ENCODE measurements around the gene SLITRK3.

The SLITRK3 gene

GRCh38 chr3:165188452-165188851 lies 7.7 kb downstream of the SLITRK3 start:
- Histone ChIP-seq H3K9me3 (ENCODE audit: control insufficient read depth, insufficient read depth, low read length) (no peaks in the 10 kb centered on the region), H3K4me3 (ENCODE audit: low read depth, low read length) (no peak overlapping the region), H3K27ac (ENCODE audit: low read depth, low read length) (no peak overlapping the region), H3K27me3 (ENCODE audit: control insufficient read depth, insufficient read depth, low read length) (peaks cover 8% of the 10 kb centered on the region), H3K9ac (ENCODE audit: low read depth, low read length) (no peak overlapping the region), H3K36me3 (ENCODE audit: control insufficient read depth, insufficient read depth, low read length) (no peaks in the 10 kb centered on the region), H3K4me1 (ENCODE audit: control insufficient read depth, insufficient read depth, low read length) (peaks cover 13% of the 10 kb centered on the region)

- no peak overlapping the region for H3K4me3 ChIP-seq (ENCODE audit: low read depth, low read length)
- no peaks in the 10 kb centered on the region for H3K9me3 ChIP-seq (ENCODE audit: control insufficient read depth, insufficient read depth, low read length)
- no peak overlapping the region for H3K9ac ChIP-seq (ENCODE audit: low read depth, low read length)
- no peak overlapping the region for H3K27ac ChIP-seq (ENCODE audit: low read depth, low read length)
- no peaks in the 10 kb centered on the region for H3K36me3 ChIP-seq (ENCODE audit: control insufficient read depth, insufficient read depth, low read length)
- no peaks in the 10 kb centered on the region for H3K27me3 ChIP-seq (ENCODE audit: control insufficient read depth, insufficient read depth, low read length)
- H3K4me1 ChIP-seq (ENCODE audit: control insufficient read depth, insufficient read depth, low read length) = no peaks in the 10 kb centered on the region
Observed at GRCh38 chr3:165185707-165186327, 10.4 kb downstream of the SLITRK3 start.

GRCh38 chr3:165181556-165181955 lies 14.6 kb downstream of the SLITRK3 start:
- no peaks in the 10 kb centered on the region for H3K9me3 ChIP-seq (ENCODE audit: control insufficient read depth, insufficient read depth, low read length)
- H3K9ac ChIP-seq (ENCODE audit: low read depth, low read length) = no peak overlapping the region
- H3K36me3 ChIP-seq (ENCODE audit: control insufficient read depth, insufficient read depth, low read length) = no peaks in the 10 kb centered on the region
- H3K4me3 ChIP-seq (ENCODE audit: low read depth, low read length) = no peak overlapping the region
- H3K27me3 ChIP-seq (ENCODE audit: control insufficient read depth, insufficient read depth, low read length) = no peaks in the 10 kb centered on the region
- H3K27ac ChIP-seq (ENCODE audit: low read depth, low read length) = no peak overlapping the region
- H3K4me1 ChIP-seq (ENCODE audit: control insufficient read depth, insufficient read depth, low read length) = no peaks in the 10 kb centered on the region

GRCh38 chr3:165170236-165170635 lies 25.9 kb downstream of the SLITRK3 start:
- Histone ChIP-seq H3K4me3 (ENCODE audit: low read depth, low read length) (no peak overlapping the region), H3K9ac (ENCODE audit: low read depth, low read length) (no peak overlapping the region), H3K27me3 (ENCODE audit: control insufficient read depth, insufficient read depth, low read length) (no peaks in the 10 kb centered on the region), H3K9me3 (ENCODE audit: control insufficient read depth, insufficient read depth, low read length) (no peaks in the 10 kb centered on the region), H3K27ac (ENCODE audit: low read depth, low read length) (no peak overlapping the region), H3K4me1 (ENCODE audit: control insufficient read depth, insufficient read depth, low read length) (no peaks in the 10 kb centered on the region), H3K36me3 (ENCODE audit: control insufficient read depth, insufficient read depth, low read length) (no peaks in the 10 kb centered on the region)

- no peak overlapping the region for H3K27ac ChIP-seq (ENCODE audit: low read depth, low read length)
- H3K36me3 ChIP-seq (ENCODE audit: control insufficient read depth, insufficient read depth, low read length) = no peaks in the 10 kb centered on the region
- H3K9ac ChIP-seq (ENCODE audit: low read depth, low read length) = no peak overlapping the region
- H3K9me3 ChIP-seq (ENCODE audit: control insufficient read depth, insufficient read depth, low read length) = no peaks in the 10 kb centered on the region
- no peaks in the 10 kb centered on the region for H3K4me1 ChIP-seq (ENCODE audit: control insufficient read depth, insufficient read depth, low read length)
- no peak overlapping the region for H3K4me3 ChIP-seq (ENCODE audit: low read depth, low read length)
- H3K27me3 ChIP-seq (ENCODE audit: control insufficient read depth, insufficient read depth, low read length) = no peaks in the 10 kb centered on the region
Observed at GRCh38 chr3:165169368-165169767, 26.8 kb downstream of the SLITRK3 start.

GRCh38 chr3:165162883-165163282 lies 33.3 kb downstream of the SLITRK3 start:
- Histone ChIP-seq H3K27me3 (ENCODE audit: control insufficient read depth, insufficient read depth, low read length) (no peaks in the 10 kb centered on the region), H3K9me3 (ENCODE audit: control insufficient read depth, insufficient read depth, low read length) (no peaks in the 10 kb centered on the region), H3K27ac (ENCODE audit: low read depth, low read length) (no peak overlapping the region), H3K9ac (ENCODE audit: low read depth, low read length) (no peak overlapping the region), H3K36me3 (ENCODE audit: control insufficient read depth, insufficient read depth, low read length) (no peaks in the 10 kb centered on the region), H3K4me1 (ENCODE audit: control insufficient read depth, insufficient read depth, low read length) (no peaks in the 10 kb centered on the region), H3K4me3 (ENCODE audit: low read depth, low read length) (no peak overlapping the region)

- no peak overlapping the region for H3K9ac ChIP-seq (ENCODE audit: low read depth, low read length)
- H3K27ac ChIP-seq (ENCODE audit: low read depth, low read length) = no peak overlapping the region
- no peaks in the 10 kb centered on the region for H3K27me3 ChIP-seq (ENCODE audit: control insufficient read depth, insufficient read depth, low read length)
- H3K36me3 ChIP-seq (ENCODE audit: control insufficient read depth, insufficient read depth, low read length) = no peaks in the 10 kb centered on the region
- H3K4me1 ChIP-seq (ENCODE audit: control insufficient read depth, insufficient read depth, low read length) = no peaks in the 10 kb centered on the region
- no peaks in the 10 kb centered on the region for H3K9me3 ChIP-seq (ENCODE audit: control insufficient read depth, insufficient read depth, low read length)
- H3K4me3 ChIP-seq (ENCODE audit: low read depth, low read length) = no peak overlapping the region
Observed at GRCh38 chr3:165159760-165160421, 36.3 kb downstream of the SLITRK3 start.

- Histone ChIP-seq H3K9me3 (ENCODE audit: control insufficient read depth, insufficient read depth, low read length) (no peaks in the 10 kb centered on the region), H3K4me3 (ENCODE audit: low read depth, low read length) (no peak overlapping the region), H3K27ac (ENCODE audit: low read depth, low read length) (no peak overlapping the region), H3K36me3 (ENCODE audit: control insufficient read depth, insufficient read depth, low read length) (no peaks in the 10 kb centered on the region), H3K27me3 (ENCODE audit: control insufficient read depth, insufficient read depth, low read length) (no peaks in the 10 kb centered on the region), H3K4me1 (ENCODE audit: control insufficient read depth, insufficient read depth, low read length) (no peaks in the 10 kb centered on the region), H3K9ac (ENCODE audit: low read depth, low read length) (no peak overlapping the region)
Observed at GRCh38 chr3:165158011-165158410, 38.2 kb downstream of the SLITRK3 start.

GRCh38 chr3:165156757-165157420 lies 39.3 kb downstream of the SLITRK3 start:
- no peaks in the 10 kb centered on the region for H3K36me3 ChIP-seq (ENCODE audit: control insufficient read depth, insufficient read depth, low read length)
- H3K4me1 ChIP-seq (ENCODE audit: control insufficient read depth, insufficient read depth, low read length) = no peaks in the 10 kb centered on the region
- no peak overlapping the region for H3K9ac ChIP-seq (ENCODE audit: low read depth, low read length)
- no peak overlapping the region for H3K4me3 ChIP-seq (ENCODE audit: low read depth, low read length)
- H3K27me3 ChIP-seq (ENCODE audit: control insufficient read depth, insufficient read depth, low read length) = no peaks in the 10 kb centered on the region
- no peak overlapping the region for H3K27ac ChIP-seq (ENCODE audit: low read depth, low read length)
- H3K9me3 ChIP-seq (ENCODE audit: control insufficient read depth, insufficient read depth, low read length) = no peaks in the 10 kb centered on the region

GRCh38 chr3:165148876-165149441 lies 47.2 kb downstream of the SLITRK3 start:
- H3K4me3 ChIP-seq (ENCODE audit: low read depth, low read length) = no peak overlapping the region
- H3K27ac ChIP-seq (ENCODE audit: low read depth, low read length) = no peak overlapping the region
- H3K36me3 ChIP-seq (ENCODE audit: control insufficient read depth, insufficient read depth, low read length) = no peaks in the 10 kb centered on the region
- H3K27me3 ChIP-seq (ENCODE audit: control insufficient read depth, insufficient read depth, low read length) = no peaks in the 10 kb centered on the region
- H3K9ac ChIP-seq (ENCODE audit: low read depth, low read length) = no peak overlapping the region
- no peaks in the 10 kb centered on the region for H3K9me3 ChIP-seq (ENCODE audit: control insufficient read depth, insufficient read depth, low read length)
- no peaks in the 10 kb centered on the region for H3K4me1 ChIP-seq (ENCODE audit: control insufficient read depth, insufficient read depth, low read length)

- no peaks in the 10 kb centered on the region for H3K9me3 ChIP-seq (ENCODE audit: control insufficient read depth, insufficient read depth, low read length)
- H3K27ac ChIP-seq (ENCODE audit: low read depth, low read length) = no peak overlapping the region
- no peaks in the 10 kb centered on the region for H3K4me1 ChIP-seq (ENCODE audit: control insufficient read depth, insufficient read depth, low read length)
- no peak overlapping the region for H3K4me3 ChIP-seq (ENCODE audit: low read depth, low read length)
- no peak overlapping the region for H3K9ac ChIP-seq (ENCODE audit: low read depth, low read length)
- no peaks in the 10 kb centered on the region for H3K27me3 ChIP-seq (ENCODE audit: control insufficient read depth, insufficient read depth, low read length)
- H3K36me3 ChIP-seq (ENCODE audit: control insufficient read depth, insufficient read depth, low read length) = no peaks in the 10 kb centered on the region
Observed at GRCh38 chr3:165144271-165144670, 51.9 kb downstream of the SLITRK3 start.
